Measurements from ENCODE around the gene USP26.

- TF ChIP-seq, protein P1, sequence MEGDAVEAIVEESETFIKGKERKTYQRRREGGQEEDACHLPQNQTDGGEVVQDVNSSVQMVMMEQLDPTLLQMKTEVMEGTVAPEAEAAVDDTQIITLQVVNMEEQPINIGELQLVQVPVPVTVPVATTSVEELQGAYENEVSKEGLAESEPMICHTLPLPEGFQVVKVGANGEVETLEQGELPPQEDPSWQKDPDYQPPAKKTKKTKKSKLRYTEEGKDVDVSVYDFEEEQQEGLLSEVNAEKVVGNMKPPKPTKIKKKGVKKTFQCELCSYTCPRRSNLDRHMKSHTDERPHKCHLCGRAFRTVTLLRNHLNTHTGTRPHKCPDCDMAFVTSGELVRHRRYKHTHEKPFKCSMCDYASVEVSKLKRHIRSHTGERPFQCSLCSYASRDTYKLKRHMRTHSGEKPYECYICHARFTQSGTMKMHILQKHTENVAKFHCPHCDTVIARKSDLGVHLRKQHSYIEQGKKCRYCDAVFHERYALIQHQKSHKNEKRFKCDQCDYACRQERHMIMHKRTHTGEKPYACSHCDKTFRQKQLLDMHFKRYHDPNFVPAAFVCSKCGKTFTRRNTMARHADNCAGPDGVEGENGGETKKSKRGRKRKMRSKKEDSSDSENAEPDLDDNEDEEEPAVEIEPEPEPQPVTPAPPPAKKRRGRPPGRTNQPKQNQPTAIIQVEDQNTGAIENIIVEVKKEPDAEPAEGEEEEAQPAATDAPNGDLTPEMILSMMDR (IDR thresholded peaks at IDR 0.05; ENCODE audit: extremely low read depth in 1 of 2, insufficient read depth in 1 of 2, low read depth in 1 of 2, low read length in 2 of 2) = no peak
- no peak for TF ChIP-seq POLR2A (IDR thresholded peaks at IDR 0.05; ENCODE audit: low read depth, low read length)
- TF ChIP-seq EZH2 (IDR thresholded peaks at IDR 0.05; ENCODE audit: borderline replicate concordance, low read depth, low read length, severe bottlenecking) = no peak
Observed at GRCh38 chrX:133007458-133007857, 89.5 kb downstream of the USP26 start.
